Neural cell (in vitro differentiated cells): ENCODE results near the gene ST3GAL3. TPM values are rescaled to one million over a fixed set of nuclear protein-coding genes. Genes with fewer than 3 reads are reported as not detected.

Experiments used
- H2AFZ ChIP-seq: fragments of 200-600, 300-800 bp; sonication (generic), shearing (Covaris generic); 2 replicates; pipeline ENCODE4 v1.6.0; 2014; ENCODE audit warnings: low read depth, mild to moderate bottlenecking, antibody characterized with exemption, low read length, moderate library complexity
- H3F3A ChIP-seq: fragments of 200-600 bp; shearing (Covaris generic); 2 replicates; pipeline ENCODE4 v1.6.1; 2016; ENCODE audit warnings: mild to moderate bottlenecking, moderate library complexity, mixed read lengths, antibody characterized with exemption, low read length; ENCODE audit not compliant: insufficient read depth, poor library complexity, severe bottlenecking
- H3K27ac ChIP-seq: fragments of 200-600, 300-800 bp; sonication (generic), shearing (Covaris generic); 2 replicates; pipeline ENCODE4 v1.5.1; 2014; ENCODE audit warnings: mild to moderate bottlenecking, low read length, moderate library complexity
- H3K27me3 ChIP-seq: fragments of 300-800, 200-600 bp; sonication (generic), shearing (Covaris generic); 2 replicates; pipeline ENCODE4 v1.6.0; 2014; ENCODE audit warnings: mild to moderate bottlenecking, low read depth, low read length, moderate library complexity; ENCODE audit not compliant: insufficient read depth
- H3K36me3 ChIP-seq: fragments of 300-800, 200-600 bp; sonication (generic), shearing (Covaris generic); 2 replicates; pipeline ENCODE4 v1.5.1; 2014; ENCODE audit warnings: mild to moderate bottlenecking, antibody characterized with exemption, low read length, moderate library complexity; ENCODE audit not compliant: insufficient read depth
- H3K4me2 ChIP-seq: fragments of 300-800, 200-600 bp; sonication (generic), shearing (Covaris generic); 2 replicates; pipeline ENCODE4 v1.6.0; 2014; ENCODE audit warnings: mild to moderate bottlenecking, low read length
- H3K4me3 ChIP-seq: fragments of 300-800, 200-600 bp; sonication (generic), shearing (Covaris generic); 2 replicates; pipeline ENCODE4 v1.5.1; 2014; ENCODE audit warnings: mild to moderate bottlenecking, low read length, moderate library complexity
- H3K79me2 ChIP-seq: fragments of 200-600 bp; shearing (Covaris generic); replicated peaks from 2 replicates; pipeline ENCODE4 v1.6.0; 2014; ENCODE audit warnings: mild to moderate bottlenecking, low read length, moderate library complexity; ENCODE audit not compliant: insufficient read depth
- H3K9ac ChIP-seq: fragments of 300-800, 200-600 bp; sonication (generic), shearing (Covaris generic); 2 replicates; pipeline ENCODE4 v1.6.1; 2016; ENCODE audit warnings: mild to moderate bottlenecking, low read length, mixed read lengths
- H3K9me2 ChIP-seq: fragments of 200-600 bp; shearing (Covaris generic); 2 replicates; pipeline ENCODE4 v1.6.1; 2016; ENCODE audit warnings: mild to moderate bottlenecking, low read length, mixed read lengths; ENCODE audit not compliant: insufficient read depth
- H3K9me3 ChIP-seq: fragments of 200-600, 300-800 bp; sonication (generic), shearing (Covaris generic); 2 replicates; pipeline ENCODE4 v1.6.1; 2016; ENCODE audit warnings: mild to moderate bottlenecking, mixed run types, low read length, moderate library complexity, mixed read lengths
- H4K20me1 ChIP-seq: fragments of 200-600 bp; shearing (Covaris generic); 2 replicates; pipeline ENCODE4 v1.6.1; 2016; ENCODE audit warnings: mild to moderate bottlenecking, mixed run types; ENCODE audit not compliant: insufficient read depth
- EP300 ChIP-seq: fragments of 450-650 bp; conservative IDR thresholded peaks from 2 replicates; pipeline ENCODE4 v1.6.1; 2014; ENCODE audit warnings: antibody characterized with exemption, mild to moderate bottlenecking, moderate library complexity; ENCODE audit not compliant: poor library complexity, severe bottlenecking
- EZH2 ChIP-seq: fragments of 200-600, 300-800 bp; shearing (Covaris generic), sonication (generic); IDR thresholded peaks from 2 replicates; pipeline ENCODE4 v1.6.1; 2014; ENCODE audit warnings: antibody characterized with exemption, low read length, borderline replicate concordance, mild to moderate bottlenecking; ENCODE audit not compliant: insufficient read depth, poor library complexity, severe bottlenecking
- MXI1 ChIP-seq: fragments of 450-650 bp; conservative IDR thresholded peaks from 2 replicates; pipeline ENCODE4 v1.6.1; 2014; ENCODE audit warnings: antibody characterized with exemption, mild to moderate bottlenecking; ENCODE audit not compliant: poor library complexity, severe bottlenecking
- POLR2AphosphoS5 ChIP-seq: IDR thresholded peaks from 2 replicates; pipeline ENCODE4 v1.6.1; 2012
- RAD21 ChIP-seq: fragments of 450-650 bp; conservative IDR thresholded peaks from 2 replicates; pipeline ENCODE4 v1.6.1; 2014; ENCODE audit warnings: antibody characterized with exemption, mild to moderate bottlenecking, moderate library complexity
- SMC3 ChIP-seq: fragments of 450-650 bp; conservative IDR thresholded peaks from 2 replicates; pipeline ENCODE4 v1.6.1; 2014; ENCODE audit warnings: antibody characterized with exemption, mild to moderate bottlenecking, moderate library complexity; ENCODE audit not compliant: poor library complexity
- TAF1 ChIP-seq: IDR thresholded peaks from 2 replicates; pipeline ENCODE4 v1.6.1; 2012; ENCODE audit warnings: low read depth
- polyA plus RNA-seq: library from polyadenylated mRNA; depleted of rRNA; stranded (reverse); fragments of >200 nt; gene quantifications from 2 replicates; pipeline ENCODE4 v1.2.3, GENCODE V29; 2014
- TF ChIP-seq, protein P1 (sequence below): IDR thresholded peaks from 2 replicates; pipeline ENCODE4 v1.6.1; 2012; ENCODE audit warnings: borderline replicate concordance
- TF ChIP-seq, protein P2 (sequence below): fragments of 450-650 bp; IDR thresholded peaks from 2 replicates; pipeline ENCODE4 v1.5.1; 2014; ENCODE audit warnings: antibody characterized with exemption, mild to moderate bottlenecking, moderate library complexity; ENCODE audit not compliant: poor library complexity, severe bottlenecking

ST3GAL3 gene
- polyA plus RNA-seq, 1 donor from 2014 or later: 36.8 TPM

DNA sequence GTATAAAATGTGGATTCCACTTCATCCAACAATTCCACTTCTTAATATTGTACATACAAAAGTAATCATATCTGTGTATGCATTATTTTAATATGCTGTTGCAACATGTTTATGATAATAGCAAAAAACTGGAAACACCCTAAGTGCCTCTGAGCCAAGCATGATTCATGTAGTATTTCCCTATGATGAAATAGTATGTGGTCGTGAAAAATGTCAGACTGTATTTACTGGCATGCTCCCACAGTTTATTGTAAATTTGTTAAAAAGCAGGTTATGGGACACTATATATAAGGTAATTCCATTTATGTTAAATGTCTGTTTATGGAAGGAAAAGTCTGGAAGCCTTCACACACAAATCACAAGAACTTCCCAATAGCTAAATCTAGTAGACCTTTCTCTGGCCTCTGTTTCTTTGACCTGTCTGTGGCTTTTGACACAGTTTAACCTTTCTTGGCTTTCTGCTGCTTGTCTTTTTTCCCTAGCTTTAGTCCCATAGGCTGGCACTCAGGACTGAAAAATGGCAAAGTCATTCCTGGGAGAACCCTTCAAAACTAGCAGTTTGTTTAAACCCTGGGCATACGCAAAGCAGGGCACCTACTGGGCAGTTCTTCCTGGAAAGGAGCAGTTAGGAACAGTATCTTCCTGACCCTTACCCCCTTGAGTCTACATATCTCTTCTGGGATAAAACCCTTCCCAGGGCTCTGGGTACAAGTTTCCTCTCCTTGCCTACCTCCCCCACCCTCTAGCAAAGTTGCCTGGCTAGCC lies 160.8 kb downstream of the ST3GAL3 start:
- Histone ChIP-seq H3K79me2 (no peaks in the 10 kb centered on the region), H3K9me3 (no peaks in the 10 kb centered on the region), H3K9me2 (no peaks in the 10 kb centered on the region), H4K20me1 (no peaks in the 10 kb centered on the region), H3K27ac (no peak overlapping the region), H3F3A (no peaks in the 10 kb centered on the region), H3K36me3 (no peaks in the 10 kb centered on the region), H3K4me3 (no peak overlapping the region), H3K4me2 (no peak overlapping the region), H3K9ac (no peak overlapping the region), H2AFZ (no peak overlapping the region), H3K27me3 (no peaks in the 10 kb centered on the region)
- TF ChIP-seq, protein P1, sequence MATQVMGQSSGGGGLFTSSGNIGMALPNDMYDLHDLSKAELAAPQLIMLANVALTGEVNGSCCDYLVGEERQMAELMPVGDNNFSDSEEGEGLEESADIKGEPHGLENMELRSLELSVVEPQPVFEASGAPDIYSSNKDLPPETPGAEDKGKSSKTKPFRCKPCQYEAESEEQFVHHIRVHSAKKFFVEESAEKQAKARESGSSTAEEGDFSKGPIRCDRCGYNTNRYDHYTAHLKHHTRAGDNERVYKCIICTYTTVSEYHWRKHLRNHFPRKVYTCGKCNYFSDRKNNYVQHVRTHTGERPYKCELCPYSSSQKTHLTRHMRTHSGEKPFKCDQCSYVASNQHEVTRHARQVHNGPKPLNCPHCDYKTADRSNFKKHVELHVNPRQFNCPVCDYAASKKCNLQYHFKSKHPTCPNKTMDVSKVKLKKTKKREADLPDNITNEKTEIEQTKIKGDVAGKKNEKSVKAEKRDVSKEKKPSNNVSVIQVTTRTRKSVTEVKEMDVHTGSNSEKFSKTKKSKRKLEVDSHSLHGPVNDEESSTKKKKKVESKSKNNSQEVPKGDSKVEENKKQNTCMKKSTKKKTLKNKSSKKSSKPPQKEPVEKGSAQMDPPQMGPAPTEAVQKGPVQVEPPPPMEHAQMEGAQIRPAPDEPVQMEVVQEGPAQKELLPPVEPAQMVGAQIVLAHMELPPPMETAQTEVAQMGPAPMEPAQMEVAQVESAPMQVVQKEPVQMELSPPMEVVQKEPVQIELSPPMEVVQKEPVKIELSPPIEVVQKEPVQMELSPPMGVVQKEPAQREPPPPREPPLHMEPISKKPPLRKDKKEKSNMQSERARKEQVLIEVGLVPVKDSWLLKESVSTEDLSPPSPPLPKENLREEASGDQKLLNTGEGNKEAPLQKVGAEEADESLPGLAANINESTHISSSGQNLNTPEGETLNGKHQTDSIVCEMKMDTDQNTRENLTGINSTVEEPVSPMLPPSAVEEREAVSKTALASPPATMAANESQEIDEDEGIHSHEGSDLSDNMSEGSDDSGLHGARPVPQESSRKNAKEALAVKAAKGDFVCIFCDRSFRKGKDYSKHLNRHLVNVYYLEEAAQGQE: no peak
- TF ChIP-seq TAF1 (no peak), EP300 (no peak), POLR2AphosphoS5 (no peak), RAD21 (no peak), SMC3 (no peak), MXI1 (no peak), EZH2 (no peak)
- TF ChIP-seq, protein P2, sequence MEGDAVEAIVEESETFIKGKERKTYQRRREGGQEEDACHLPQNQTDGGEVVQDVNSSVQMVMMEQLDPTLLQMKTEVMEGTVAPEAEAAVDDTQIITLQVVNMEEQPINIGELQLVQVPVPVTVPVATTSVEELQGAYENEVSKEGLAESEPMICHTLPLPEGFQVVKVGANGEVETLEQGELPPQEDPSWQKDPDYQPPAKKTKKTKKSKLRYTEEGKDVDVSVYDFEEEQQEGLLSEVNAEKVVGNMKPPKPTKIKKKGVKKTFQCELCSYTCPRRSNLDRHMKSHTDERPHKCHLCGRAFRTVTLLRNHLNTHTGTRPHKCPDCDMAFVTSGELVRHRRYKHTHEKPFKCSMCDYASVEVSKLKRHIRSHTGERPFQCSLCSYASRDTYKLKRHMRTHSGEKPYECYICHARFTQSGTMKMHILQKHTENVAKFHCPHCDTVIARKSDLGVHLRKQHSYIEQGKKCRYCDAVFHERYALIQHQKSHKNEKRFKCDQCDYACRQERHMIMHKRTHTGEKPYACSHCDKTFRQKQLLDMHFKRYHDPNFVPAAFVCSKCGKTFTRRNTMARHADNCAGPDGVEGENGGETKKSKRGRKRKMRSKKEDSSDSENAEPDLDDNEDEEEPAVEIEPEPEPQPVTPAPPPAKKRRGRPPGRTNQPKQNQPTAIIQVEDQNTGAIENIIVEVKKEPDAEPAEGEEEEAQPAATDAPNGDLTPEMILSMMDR: no peak

- H3F3A ChIP-seq: no peaks in the 10 kb centered on the region
These were observed 161.4 kb downstream of the ST3GAL3 start for GRCh38 chr1:43868741-43869067.

More at GRCh38 chr1:43868741-43869067, 161.4 kb downstream of the ST3GAL3 start:
- Histone ChIP-seq H2AFZ (no peak overlapping the region), H3K27me3 (no peaks in the 10 kb centered on the region), H3K27ac (no peak overlapping the region), H3K9me3 (no peaks in the 10 kb centered on the region), H3K36me3 (no peaks in the 10 kb centered on the region), H3K4me2 (no peak overlapping the region), H3K9me2 (no peaks in the 10 kb centered on the region), H3K79me2 (no peaks in the 10 kb centered on the region), H3K9ac (no peak overlapping the region), H4K20me1 (no peaks in the 10 kb centered on the region), H3K4me3 (no peak overlapping the region)
- TF ChIP-seq TAF1 (no peak), POLR2AphosphoS5 (no peak), EZH2 (no peak), RAD21 (no peak), SMC3 (no peak)
- TF ChIP-seq, protein P1: no peak
- TF ChIP-seq, protein P2: no peak
